Spinal cord (tissue), 10 donors: ENCODE data around the gene ZNF239. TPM values are rescaled to one million over a fixed set of nuclear protein-coding genes. Genes with fewer than 3 reads are reported as not detected.

ENCODE experiments used
- DNase-seq, 6 donors: peaks; one replicate each; pipeline versions ENCODE4 v3.0.0 to v3.0.0-alpha.2; 2013 to 2015; ENCODE audit warnings: low spot score in 6 of 6, low read depth in 4 of 6
- H3K27ac ChIP-seq: one replicate; pipeline ENCODE4 v1.5.1; 2013; ENCODE audit warnings: low read depth, low read length, control low read depth
- H3K27me3 ChIP-seq: one replicate; pipeline ENCODE4 v1.6.1; 2013; ENCODE audit warnings: low read length; ENCODE audit not compliant: control insufficient read depth, insufficient read depth
- H3K36me3 ChIP-seq: one replicate; pipeline ENCODE4 v1.6.1; 2013; ENCODE audit warnings: low read length; ENCODE audit not compliant: control insufficient read depth, insufficient read depth
- H3K4me1 ChIP-seq: one replicate; pipeline ENCODE4 v1.6.1; 2013; ENCODE audit warnings: low read length; ENCODE audit not compliant: control insufficient read depth, insufficient read depth
- H3K4me3 ChIP-seq: one replicate; pipeline ENCODE4 v1.5.1; 2013; ENCODE audit warnings: low read depth, low read length, control low read depth
- H3K9me3 ChIP-seq: one replicate; pipeline ENCODE4 v1.6.1; 2013; ENCODE audit warnings: low read length; ENCODE audit not compliant: control insufficient read depth, insufficient read depth
- WGBS: methylation state at CpG from one replicate; pipeline ENCODE4 v1.1.5; 2013; ENCODE audit warnings: missing lambda C conversion rate; ENCODE audit not compliant: insufficient coverage; 5-methylcytosine and 5-hydroxymethylcytosine counted together
- long read RNA-seq, 4 donors: transcript quantifications; one replicate each; lab custom pipeline, GENCODE V29; 2026
- polyA plus RNA-seq, 2 donors: library from polyadenylated mRNA; unstranded; fragments of 120-200 nt; gene quantifications; one replicate each; pipeline ENCODE4 v1.2.1, GENCODE V29; 2013; ENCODE audit not compliant: insufficient read length in 2 of 2
- total RNA-seq, 2 donors: library from RNA; depleted of rRNA in 1 of 2; stranded (reverse); fragments of 120-200 nt in 1 of 2; fragments of >200 nt in 1 of 2; gene quantifications; one replicate each; pipeline versions ENCODE4 v1.2.3 to v1.2.4, GENCODE V29; 2013 to 2014
- donor health status: healthy.

ZNF239 gene
- total RNA-seq (10 to 100 TPM in 1 of 2 donors, 1 to 10 TPM in 1; 9.8 to 12.0 TPM), polyA plus RNA-seq (10 to 100 TPM in 1 of 2 donors, 1 to 10 TPM in 1; 9.8 to 10.5 TPM)
- long read RNA-seq, donor 1, partial matches to known transcripts: 0 of 2 reads
- long read RNA-seq, donor 1, other reads (novel, unspliced or antisense): 0 of 2 reads
- long read RNA-seq, donor 2: 0 reads
- long read RNA-seq, donor 3: 0 reads
- long read RNA-seq, donor 4, partial matches to known transcripts: 0 of 3 reads
- long read RNA-seq, donor 4, other reads (novel, unspliced or antisense): 0 of 3 reads

DNA sequence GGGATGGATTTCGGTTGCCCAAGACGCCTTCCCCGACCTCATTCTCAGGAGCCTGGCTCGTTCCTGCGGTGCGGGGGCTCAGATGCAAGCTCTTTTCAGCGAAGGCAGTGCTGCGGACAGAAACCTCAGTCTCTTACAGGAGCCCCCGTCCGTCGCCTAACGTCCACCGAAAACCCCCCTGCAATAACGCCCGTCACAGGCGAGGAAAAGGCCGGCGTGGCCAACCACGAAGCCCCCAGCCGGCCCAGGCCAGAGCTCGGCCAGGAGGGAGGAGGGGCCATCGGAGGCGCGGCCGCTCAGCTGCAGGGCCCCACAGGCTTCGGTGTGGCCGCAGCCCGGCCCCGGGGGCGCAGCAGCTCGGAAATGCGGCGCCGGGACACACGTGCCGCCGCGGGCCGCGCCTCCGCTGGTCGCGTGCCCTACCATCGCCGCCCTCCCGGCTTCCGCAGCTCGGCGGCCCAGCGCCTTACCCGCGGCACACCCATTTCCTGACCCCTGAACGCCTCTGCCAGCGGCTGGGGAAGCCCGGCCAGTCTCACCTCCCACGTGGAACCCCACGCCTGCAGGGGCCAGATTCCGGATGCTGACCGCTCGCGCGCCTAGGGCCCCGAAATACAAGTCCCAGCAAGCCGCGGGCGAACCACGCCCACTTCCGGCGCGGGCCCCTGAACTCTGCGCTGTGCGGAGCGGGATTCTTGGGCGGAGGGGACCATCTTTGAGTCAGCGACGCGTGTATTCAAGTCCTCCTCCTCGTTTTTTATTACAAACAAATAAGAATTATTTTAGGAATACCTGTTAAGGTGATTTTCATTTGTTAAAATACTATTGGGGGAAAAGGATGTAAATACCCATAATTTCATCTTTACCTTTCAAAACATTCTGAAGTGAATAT lies at the start of gene ZNF239:
Gene ZNF239 (minus strand): TSS at position 616 of the 892 bp plus-strand sequence. CDS start 16,537 bp downstream, outside the sequence.
- H3K9me3 ChIP-seq: no peaks in the 10 kb centered on the region
- peak within 1 kb of the TSS; percentile 42 for H3K27ac ChIP-seq
- H3K27me3 ChIP-seq: no peaks in the 10 kb centered on the region
- WGBS: under 1% methylated on average over 69 of the region's 78 CpGs
- peaks cover 6% of the 10 kb centered on the region for H3K4me1 ChIP-seq
- H3K4me3 ChIP-seq: peak within 1 kb of the TSS; percentile 61
- peak; percentile 66 to 96 (median 79) for DNase-seq
- peaks cover 4% of the 10 kb centered on the region for H3K36me3 ChIP-seq

DNA sequence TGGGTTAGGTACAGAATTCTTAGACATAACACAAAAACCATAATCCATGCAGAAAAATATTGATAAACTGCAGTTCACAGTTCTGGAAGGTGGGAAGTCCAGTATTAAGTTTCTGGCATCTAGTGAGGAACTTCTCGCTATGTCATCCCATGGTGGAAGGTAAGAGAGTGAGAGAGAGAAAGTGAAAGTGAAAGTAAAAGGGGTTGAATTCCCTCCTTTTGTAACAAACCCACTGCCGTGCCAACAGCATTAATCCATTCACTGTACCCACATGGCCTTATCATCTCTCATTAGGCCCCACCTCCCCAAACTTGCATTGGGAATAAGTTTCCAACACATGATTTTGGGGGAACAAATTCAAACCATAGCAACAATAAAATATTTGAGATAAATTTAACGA lies 48.9 kb upstream of the ZNF239 start:
- H3K27me3 ChIP-seq: no peaks in the 10 kb centered on the region
- no peak overlapping the region for H3K27ac ChIP-seq
- no CpG with 5 or more reads among the region's 3 CpGs for WGBS
- no peaks in the 10 kb centered on the region for H3K4me1 ChIP-seq
- no peaks in the 10 kb centered on the region for H3K9me3 ChIP-seq
- H3K36me3 ChIP-seq: no peaks in the 10 kb centered on the region
- peak in 2 of 6 donors; percentile 5 to 17 for DNase-seq
- no peak overlapping the region for H3K4me3 ChIP-seq

DNA sequence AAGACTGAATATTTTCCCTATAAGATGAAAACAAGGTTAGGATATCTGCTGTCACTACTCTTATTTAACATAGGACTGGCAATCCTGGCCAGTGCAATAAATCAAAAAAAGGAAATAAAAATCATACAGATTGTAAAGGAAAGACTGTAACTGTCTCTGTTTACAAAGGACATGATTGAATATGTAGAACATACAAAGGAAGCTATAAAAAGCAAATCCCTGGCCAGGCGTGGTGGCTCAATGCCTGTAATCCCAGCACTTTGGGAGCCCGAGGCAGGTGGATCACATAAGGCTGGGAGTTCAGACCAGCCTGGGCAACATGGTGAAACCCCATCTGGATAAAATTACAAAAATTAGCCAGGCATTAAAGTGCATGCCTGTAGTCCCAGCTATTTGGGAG lies 47.6 kb upstream of the ZNF239 start:
- no peaks in the 10 kb centered on the region for H3K4me1 ChIP-seq
- H3K27me3 ChIP-seq: no peaks in the 10 kb centered on the region
- H3K4me3 ChIP-seq: no peak overlapping the region
- no peaks in the 10 kb centered on the region for H3K36me3 ChIP-seq
- 56% methylated on average over 2 of the region's 2 CpGs for WGBS
- no peak for DNase-seq
- H3K27ac ChIP-seq: no peak overlapping the region
- peaks cover 3% of the 10 kb centered on the region for H3K9me3 ChIP-seq

DNA sequence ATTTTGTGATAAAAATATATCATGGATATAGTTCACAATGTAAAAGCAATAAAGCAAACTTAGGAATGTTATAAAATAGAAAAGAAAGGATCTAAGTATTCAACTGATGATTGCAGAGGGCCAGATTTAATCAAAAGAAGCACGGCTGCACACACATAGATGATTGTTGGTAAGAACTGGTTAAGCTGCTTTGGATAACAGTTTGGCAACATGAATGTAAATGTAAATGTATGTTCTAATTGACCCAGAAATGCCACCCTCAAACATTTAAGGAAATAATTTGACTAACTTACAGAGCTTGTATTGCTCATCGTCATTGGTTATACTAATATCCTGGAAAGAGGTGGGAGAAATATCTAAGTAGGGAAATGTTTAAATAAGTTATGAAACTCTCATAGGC lies 45.0 kb upstream of the ZNF239 start:
- H3K27me3 ChIP-seq: no peaks in the 10 kb centered on the region
- no peak for DNase-seq
- WGBS: no CpG with 5 or more reads among the region's 2 CpGs
- no peaks in the 10 kb centered on the region for H3K4me1 ChIP-seq
- no peak overlapping the region for H3K4me3 ChIP-seq
- H3K27ac ChIP-seq: no peak overlapping the region
- peaks cover 7% of the 10 kb centered on the region for H3K9me3 ChIP-seq
- H3K36me3 ChIP-seq: no peaks in the 10 kb centered on the region

DNA sequence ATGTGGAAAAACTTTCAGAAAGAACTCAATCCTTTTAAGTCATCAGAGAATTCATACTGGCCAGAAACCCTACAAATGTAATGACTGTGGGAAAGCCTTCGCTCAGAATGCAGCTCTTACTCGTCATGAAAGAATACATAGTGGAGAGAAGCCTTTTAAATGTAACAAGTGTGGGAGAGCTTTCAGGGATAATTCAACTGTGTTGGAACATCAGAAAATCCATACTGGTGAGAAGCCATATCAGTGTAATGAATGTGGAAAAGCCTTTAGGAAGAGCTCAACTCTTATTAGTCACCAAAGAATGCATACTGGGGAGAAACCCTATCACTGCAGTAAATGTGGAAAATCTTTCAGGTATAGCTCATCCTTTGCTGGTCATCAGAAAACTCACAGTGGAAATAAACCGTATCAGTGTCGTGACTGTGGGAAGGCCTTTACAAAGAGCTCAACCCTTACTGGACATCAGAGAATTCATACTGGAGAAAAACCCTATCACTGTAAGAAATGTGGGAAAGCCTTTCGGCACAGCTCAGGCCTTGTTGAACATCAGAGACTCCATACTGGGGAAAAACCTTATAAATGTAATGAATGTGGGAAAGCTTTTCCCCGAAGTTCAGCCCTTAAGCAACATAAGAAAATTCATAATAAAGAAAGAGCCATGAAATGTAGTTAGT lies 42.4 kb upstream of the ZNF239 start:
- Histone ChIP-seq H3K27ac (no peak overlapping the region), H3K4me1 (no peaks in the 10 kb centered on the region), H3K9me3 (peaks cover 7% of the 10 kb centered on the region), H3K36me3 (no peaks in the 10 kb centered on the region), H3K27me3 (no peaks in the 10 kb centered on the region), H3K4me3 (no peak overlapping the region)
- 90% methylated on average over 2 of the region's 6 CpGs for WGBS
- no peak for DNase-seq

DNA sequence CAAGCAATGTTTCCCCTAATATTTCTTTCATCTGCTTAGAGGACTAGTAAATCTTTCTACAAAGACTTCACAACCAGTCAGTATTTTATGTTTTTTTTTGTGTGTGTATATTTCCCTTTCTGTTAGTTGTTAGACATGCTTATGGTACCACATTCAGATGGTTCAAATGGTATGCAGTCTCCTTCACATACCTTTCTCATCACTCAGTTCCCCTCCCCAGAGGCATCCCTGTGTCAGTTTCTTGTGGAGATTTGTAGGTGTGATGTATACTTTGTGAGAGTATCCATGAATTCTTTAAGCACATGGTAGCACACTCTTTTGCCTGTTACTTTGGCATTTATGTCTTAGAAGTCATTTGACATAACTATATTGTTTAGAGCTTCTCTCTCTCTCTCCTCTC lies 36.2 kb upstream of the ZNF239 start:
- H3K27me3 ChIP-seq: no peaks in the 10 kb centered on the region
- H3K4me3 ChIP-seq: no peak overlapping the region
- H3K27ac ChIP-seq: no peak overlapping the region
- no peaks in the 10 kb centered on the region for H3K9me3 ChIP-seq
- peaks cover 11% of the 10 kb centered on the region for H3K4me1 ChIP-seq
- peaks cover 4% of the 10 kb centered on the region for H3K36me3 ChIP-seq
- no peak for DNase-seq

DNA sequence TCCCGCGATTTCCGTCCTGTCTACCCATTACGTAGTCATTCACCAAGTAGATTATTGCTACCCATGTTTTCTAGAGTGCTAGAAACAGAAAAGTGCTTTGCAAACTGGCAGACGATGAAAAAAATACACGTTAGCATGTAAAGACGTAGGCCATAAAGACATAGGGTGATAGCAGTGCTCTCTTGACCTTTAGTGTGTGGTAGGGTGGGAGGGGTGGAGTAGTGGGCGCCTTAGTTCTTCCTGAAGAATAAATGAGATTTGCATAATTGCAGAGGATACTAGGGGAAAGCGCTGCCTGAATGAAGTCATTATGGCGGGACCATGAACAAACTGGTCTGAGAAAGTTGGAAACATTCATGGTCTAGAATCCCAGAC lies 32.8 kb upstream of the ZNF239 start:
- Histone ChIP-seq H3K4me3 (peak overlapping the region; percentile 62), H3K27ac (no peak overlapping the region), H3K27me3 (no peaks in the 10 kb centered on the region), H3K4me1 (peaks cover 11% of the 10 kb centered on the region), H3K36me3 (peaks cover 4% of the 10 kb centered on the region), H3K9me3 (no peaks in the 10 kb centered on the region)
- DNase-seq: no peak
- WGBS: 55% methylated on average over 6 of the region's 10 CpGs

DNA sequence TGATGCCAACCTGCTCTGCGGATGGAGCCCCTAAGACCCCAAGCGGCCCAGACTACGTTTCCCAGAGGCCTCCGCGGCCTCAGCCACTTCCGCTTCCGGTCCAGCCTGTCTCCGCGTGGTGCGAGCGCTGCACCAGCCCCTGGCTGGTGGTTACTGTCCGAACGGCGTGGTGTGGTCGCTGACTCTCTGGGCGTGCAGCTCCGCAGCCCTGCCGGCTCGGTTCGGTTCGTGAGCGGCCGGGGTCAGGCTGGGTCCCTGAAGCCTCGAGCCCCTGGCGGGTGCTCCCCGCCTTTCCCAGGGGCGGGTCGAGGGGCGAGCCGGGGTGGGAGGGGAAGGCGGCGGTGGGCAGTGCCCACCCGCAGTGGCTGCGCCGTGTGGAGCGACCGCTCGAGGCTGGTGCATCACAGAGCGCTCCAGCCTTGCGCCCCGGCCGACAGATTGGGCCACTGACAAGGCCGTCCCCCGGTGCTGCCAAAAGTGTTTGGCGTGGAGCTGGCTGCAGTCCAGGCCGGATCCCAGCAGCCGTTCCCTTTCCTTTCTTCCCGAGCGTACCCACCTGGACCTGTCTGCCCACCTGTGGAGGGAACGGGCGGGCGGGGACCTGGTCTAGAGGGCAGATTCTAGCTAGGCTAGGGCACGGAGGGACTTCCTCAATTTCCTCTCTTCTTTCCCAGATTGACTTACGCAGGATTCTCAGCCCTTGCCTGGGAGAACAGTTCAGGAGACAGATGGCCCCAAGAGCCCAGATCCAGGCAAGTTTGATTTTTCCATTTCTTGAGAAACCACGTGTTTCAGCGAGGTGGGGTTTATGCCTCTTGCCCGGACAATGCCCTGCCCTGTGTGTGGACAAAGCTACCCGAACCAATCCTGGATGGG lies 32.1 kb upstream of the ZNF239 start, which contains the start of gene ZNF485:
Gene ZNF485 (plus strand): TSS at position 116 of the 876 bp plus-strand sequence. CDS start 613 bp downstream, at position 729.
- 1% methylated on average over 57 of the region's 58 CpGs for WGBS
- Histone ChIP-seq H3K27ac (no peak within 1 kb of the TSS), H3K36me3 (peaks cover 4% of the 10 kb centered on the region), H3K9me3 (no peaks in the 10 kb centered on the region), H3K4me3 (peak within 1 kb of the TSS; percentile 62), H3K27me3 (no peaks in the 10 kb centered on the region), H3K4me1 (peaks cover 11% of the 10 kb centered on the region)
- peak; percentile 65 to 95 (median 74) for DNase-seq

DNA sequence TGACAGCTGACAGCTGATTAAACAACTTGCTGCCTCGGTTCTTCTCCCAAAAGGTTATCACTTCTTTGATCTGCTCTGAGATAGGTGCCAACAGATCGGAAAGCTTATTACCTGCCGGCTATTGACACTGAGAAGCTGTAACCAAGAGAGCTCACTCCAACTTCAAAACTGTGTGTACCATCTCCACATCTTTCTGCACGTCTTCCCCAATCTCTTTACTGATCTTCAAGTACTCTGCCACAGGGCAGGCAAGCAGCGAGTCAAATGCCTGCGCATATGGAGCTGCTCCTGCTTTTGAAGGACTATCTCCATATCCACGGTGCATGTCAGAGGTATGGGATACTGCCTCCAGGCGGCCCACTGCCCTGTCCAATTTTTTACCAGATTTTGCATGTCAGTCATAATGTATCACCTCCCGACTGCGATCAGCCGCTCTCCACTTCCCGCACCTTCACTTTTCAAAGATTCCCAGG lies 31.5 kb upstream of the ZNF239 start:
- peak in 1 of 6 donors; percentile 1 for DNase-seq
- 58% methylated on average over 12 of the region's 12 CpGs for WGBS
- Histone ChIP-seq H3K36me3 (peaks cover 4% of the 10 kb centered on the region), H3K9me3 (no peaks in the 10 kb centered on the region), H3K4me1 (peaks cover 11% of the 10 kb centered on the region), H3K4me3 (peak overlapping the region; percentile 62), H3K27ac (no peak overlapping the region), H3K27me3 (no peaks in the 10 kb centered on the region)
